OCI-LY1 (cell line): ENCODE measurements around the gene RND1.

ENCODE experiments used
- H2AFZ ChIP-seq: fragments of 200-600 bp; sonication (generic), shearing (Covaris generic); 2 replicates; pipeline ENCODE4 v1.6.0; 2014; ENCODE audit warnings: antibody characterized with exemption, mild to moderate bottlenecking, low read length
- H3F3A ChIP-seq: fragments of 200-600 bp; sonication (generic), shearing (Covaris generic); 2 replicates; pipeline ENCODE4 v1.6.0; 2014; ENCODE audit warnings: mild to moderate bottlenecking, antibody characterized with exemption, low read length, moderate library complexity; ENCODE audit not compliant: insufficient read depth
- H3K27ac ChIP-seq: fragments of 200-600 bp; sonication (generic); 2 replicates; pipeline ENCODE4 v1.5.1; 2014; ENCODE audit warnings: low read length, mixed run types, mild to moderate bottlenecking, low read depth; ENCODE audit not compliant: poor library complexity, severe bottlenecking
- H3K27me3 ChIP-seq: fragments of 200-600 bp; sonication (generic); 2 replicates; pipeline ENCODE4 v1.6.0; 2014; ENCODE audit warnings: antibody characterized with exemption, mild to moderate bottlenecking, low read length, moderate library complexity; ENCODE audit not compliant: insufficient read depth
- H3K36me3 ChIP-seq: fragments of 200-600 bp; sonication (generic); 2 replicates; pipeline ENCODE4 v1.6.1; 2014; ENCODE audit warnings: mild to moderate bottlenecking, antibody characterized with exemption, low read length, moderate library complexity, mixed read lengths; ENCODE audit not compliant: insufficient read depth
- H3K4me1 ChIP-seq: fragments of 200-600 bp; sonication (generic); 2 replicates; pipeline ENCODE4 v1.5.1; 2014; ENCODE audit warnings: mild to moderate bottlenecking, low read length, moderate library complexity; ENCODE audit not compliant: insufficient read depth, severe bottlenecking
- H3K4me2 ChIP-seq: fragments of 200-600 bp; sonication (generic), shearing (Covaris generic); 2 replicates; pipeline ENCODE4 v1.6.1; 2014; ENCODE audit warnings: low read length
- H3K4me3 ChIP-seq: fragments of 200-600 bp; sonication (generic); 2 replicates; pipeline ENCODE4 v1.5.1; 2014; ENCODE audit warnings: low read length, low read depth, mild to moderate bottlenecking, mixed read lengths; ENCODE audit not compliant: poor library complexity, severe bottlenecking
- H3K79me2 ChIP-seq: fragments of 200-600 bp; shearing (Covaris generic); 2 replicates; pipeline ENCODE4 v1.6.1; 2016; ENCODE audit warnings: mixed run types, low read length, mixed read lengths; ENCODE audit not compliant: insufficient read depth
- H3K9ac ChIP-seq: fragments of 200-600 bp; sonication (generic), shearing (Covaris generic); 2 replicates; pipeline ENCODE4 v1.6.1; 2014; ENCODE audit warnings: mild to moderate bottlenecking, low read length, mixed read lengths
- H3K9me2 ChIP-seq: fragments of 200-600 bp; sonication (generic), shearing (Covaris generic); 2 replicates; pipeline ENCODE4 v1.6.1; 2014; ENCODE audit warnings: low read depth, mild to moderate bottlenecking, low read length, mixed read lengths
- H3K9me3 ChIP-seq: fragments of 200-600 bp; shearing (Covaris generic); 2 replicates; pipeline ENCODE4 v1.6.1; 2014; ENCODE audit warnings: low read length, mixed read lengths
- H4K20me1 ChIP-seq: fragments of 200-600 bp; sonication (generic), shearing (Covaris generic); 2 replicates; pipeline ENCODE4 v1.6.0; 2016; ENCODE audit warnings: mild to moderate bottlenecking, low read length; ENCODE audit not compliant: insufficient read depth
- CTCF ChIP-seq: fragments of 200-600 bp; sonication (generic), shearing (Covaris generic); IDR thresholded peaks from 2 replicates; pipeline ENCODE4 v1.5.1; 2017; ENCODE audit warnings: mild to moderate bottlenecking, antibody characterized with exemption, low read length, moderate library complexity, mixed read lengths
- EZH2 ChIP-seq: fragments of 200-600 bp; sonication (generic), shearing (Covaris generic); IDR thresholded peaks from 2 replicates; pipeline ENCODE4 v1.8.0; 2017; ENCODE audit warnings: borderline replicate concordance, mixed run types, mild to moderate bottlenecking, antibody characterized with exemption, low read length, moderate library complexity, mixed read lengths

RND1 gene

GRCh38 chr12:48882315-48882687 is 16.6 kb upstream of the RND1 start:
- H4K20me1 ChIP-seq = no peaks in the 10 kb centered on the region
- no peak overlapping the region for H2AFZ ChIP-seq
- no peaks in the 10 kb centered on the region for H3K79me2 ChIP-seq
- H3K36me3 ChIP-seq = no peaks in the 10 kb centered on the region; the same call in 1 of the 2 replicates
- H3K9me3 ChIP-seq = no peaks in the 10 kb centered on the region
- no peak overlapping the region for H3K9ac ChIP-seq
- H3K27me3 ChIP-seq = peaks cover 13% of the 10 kb centered on the region; the same call in 1 of the 2 replicates
- no peaks in the 10 kb centered on the region for H3K9me2 ChIP-seq
- TF ChIP-seq EZH2 (no peak), CTCF (no peak)
- no peaks in the 10 kb centered on the region for H3K4me1 ChIP-seq
- no peak overlapping the region for H3K4me2 ChIP-seq
- H3K4me3 ChIP-seq = no peak overlapping the region
- H3F3A ChIP-seq = no peaks in the 10 kb centered on the region
- no peak overlapping the region for H3K27ac ChIP-seq

GRCh38 chr12:48881686-48882314 is 16.1 kb upstream of the RND1 start:
- no peaks in the 10 kb centered on the region for H3F3A ChIP-seq
- H3K9me2 ChIP-seq = no peaks in the 10 kb centered on the region
- H3K4me1 ChIP-seq = no peaks in the 10 kb centered on the region
- H3K4me2 ChIP-seq = no peak overlapping the region
- no peak overlapping the region for H2AFZ ChIP-seq
- peaks cover 13% of the 10 kb centered on the region; the same call in 1 of the 2 replicates for H3K27me3 ChIP-seq
- H3K9me3 ChIP-seq = no peaks in the 10 kb centered on the region
- TF ChIP-seq CTCF (no peak), EZH2 (no peak)
- no peaks in the 10 kb centered on the region; the same call in 1 of the 2 replicates for H3K36me3 ChIP-seq
- no peak overlapping the region for H3K9ac ChIP-seq
- H3K27ac ChIP-seq = no peak overlapping the region
- H4K20me1 ChIP-seq = no peaks in the 10 kb centered on the region
- no peak overlapping the region for H3K4me3 ChIP-seq
- H3K79me2 ChIP-seq = no peaks in the 10 kb centered on the region

- no peaks in the 10 kb centered on the region for H3F3A ChIP-seq
- no peaks in the 10 kb centered on the region for H3K4me1 ChIP-seq
- H3K9me3 ChIP-seq = no peaks in the 10 kb centered on the region
- H3K79me2 ChIP-seq = no peaks in the 10 kb centered on the region
- no peaks in the 10 kb centered on the region for H4K20me1 ChIP-seq
- H3K9me2 ChIP-seq = no peaks in the 10 kb centered on the region
- H3K9ac ChIP-seq = no peak overlapping the region
- H3K27me3 ChIP-seq = peaks cover 13% of the 10 kb centered on the region; the same call in 1 of the 2 replicates
- TF ChIP-seq EZH2 = no peak
- no peak for TF ChIP-seq CTCF
- no peak overlapping the region for H2AFZ ChIP-seq
- no peak overlapping the region for H3K27ac ChIP-seq
- H3K4me2 ChIP-seq = no peak overlapping the region
- H3K36me3 ChIP-seq = no peaks in the 10 kb centered on the region
- no peak overlapping the region for H3K4me3 ChIP-seq
These were observed 15.0 kb upstream of the RND1 start for GRCh38 chr12:48880647-48881046.
